ENCODE measurements around the gene ASB4.
"Not testable (repeated sequence)": the region's sequence is repeated elsewhere in the genome, so short reads cannot be mapped to it uniquely, and the experiment has no call there.

ASB4 gene, protein sequence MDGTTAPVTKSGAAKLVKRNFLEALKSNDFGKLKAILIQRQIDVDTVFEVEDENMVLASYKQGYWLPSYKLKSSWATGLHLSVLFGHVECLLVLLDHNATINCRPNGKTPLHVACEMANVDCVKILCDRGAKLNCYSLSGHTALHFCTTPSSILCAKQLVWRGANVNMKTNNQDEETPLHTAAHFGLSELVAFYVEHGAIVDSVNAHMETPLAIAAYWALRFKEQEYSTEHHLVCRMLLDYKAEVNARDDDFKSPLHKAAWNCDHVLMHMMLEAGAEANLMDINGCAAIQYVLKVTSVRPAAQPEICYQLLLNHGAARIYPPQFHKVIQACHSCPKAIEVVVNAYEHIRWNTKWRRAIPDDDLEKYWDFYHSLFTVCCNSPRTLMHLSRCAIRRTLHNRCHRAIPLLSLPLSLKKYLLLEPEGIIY

DNA sequence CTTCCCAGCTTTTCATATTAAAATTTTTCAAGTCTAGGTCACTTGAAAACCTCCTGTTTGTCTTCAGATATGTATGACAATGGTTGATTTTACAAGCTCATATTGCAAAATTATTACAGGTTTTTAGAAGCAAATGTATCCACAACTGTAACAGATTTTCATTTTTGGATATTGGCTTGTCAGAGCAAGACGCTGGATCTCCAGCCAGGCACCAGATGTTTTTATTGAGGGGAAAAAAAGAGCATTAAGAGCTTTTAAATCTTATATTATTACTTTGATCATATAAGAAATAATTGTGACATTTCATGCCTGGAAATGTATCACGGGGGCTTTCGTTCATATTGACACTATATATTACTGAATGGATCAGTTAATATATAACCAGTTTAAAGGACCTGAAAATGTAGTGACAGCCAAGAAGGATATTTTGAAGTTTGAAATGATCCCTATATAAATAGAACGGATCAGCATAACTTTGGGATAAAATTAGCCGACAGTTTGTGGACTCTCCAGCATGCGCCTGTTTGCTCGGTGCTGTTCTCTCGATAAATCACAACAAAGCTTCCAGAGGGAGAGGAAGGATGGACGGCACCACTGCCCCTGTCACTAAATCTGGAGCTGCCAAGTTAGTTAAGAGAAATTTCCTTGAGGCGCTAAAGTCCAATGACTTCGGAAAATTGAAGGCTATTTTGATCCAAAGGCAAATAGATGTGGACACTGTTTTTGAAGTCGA lies at the start of gene ASB4:
TSS of gene ASB4 (plus strand) at position 553 of the 733 bp plus-strand sequence. CDS start at position 582, 29 bp downstream.
- DNase-seq: no peak

- no peak for DNase-seq
These were observed 49.3 kb upstream of the ASB4 start for GRCh38 chr7:95436407-95436806.

DNA sequence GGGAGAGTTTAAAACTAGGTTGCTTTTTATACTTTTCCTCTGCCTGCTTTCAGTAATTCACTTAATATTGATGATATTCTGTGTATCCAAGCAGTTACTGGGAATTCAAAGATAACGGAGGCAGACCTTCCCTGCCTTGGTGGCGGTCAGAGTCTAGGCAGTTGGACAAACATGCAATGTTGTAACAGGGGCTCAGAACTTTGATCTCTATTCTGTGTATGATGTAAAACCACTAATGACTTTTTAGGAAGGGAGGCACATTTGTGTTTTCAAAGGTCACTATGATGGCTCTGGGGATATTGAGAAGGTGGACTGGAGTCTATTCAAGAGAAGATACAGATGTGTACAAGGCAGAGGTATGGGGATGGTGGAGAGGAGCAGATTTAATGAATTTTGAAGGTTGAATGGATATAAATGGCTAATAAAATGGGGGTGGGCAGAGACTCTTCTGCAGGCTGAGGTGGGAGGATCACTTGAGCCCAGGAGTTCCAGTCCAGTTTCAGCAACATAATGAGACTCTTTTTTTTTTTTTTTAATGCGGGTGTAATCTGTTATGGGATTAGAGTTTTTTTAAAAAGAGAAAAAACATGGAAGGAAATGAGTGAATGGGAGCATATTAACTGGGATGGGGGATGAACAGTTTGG lies 45.2 kb upstream of the ASB4 start:
- DNase-seq: no peak

DNA sequence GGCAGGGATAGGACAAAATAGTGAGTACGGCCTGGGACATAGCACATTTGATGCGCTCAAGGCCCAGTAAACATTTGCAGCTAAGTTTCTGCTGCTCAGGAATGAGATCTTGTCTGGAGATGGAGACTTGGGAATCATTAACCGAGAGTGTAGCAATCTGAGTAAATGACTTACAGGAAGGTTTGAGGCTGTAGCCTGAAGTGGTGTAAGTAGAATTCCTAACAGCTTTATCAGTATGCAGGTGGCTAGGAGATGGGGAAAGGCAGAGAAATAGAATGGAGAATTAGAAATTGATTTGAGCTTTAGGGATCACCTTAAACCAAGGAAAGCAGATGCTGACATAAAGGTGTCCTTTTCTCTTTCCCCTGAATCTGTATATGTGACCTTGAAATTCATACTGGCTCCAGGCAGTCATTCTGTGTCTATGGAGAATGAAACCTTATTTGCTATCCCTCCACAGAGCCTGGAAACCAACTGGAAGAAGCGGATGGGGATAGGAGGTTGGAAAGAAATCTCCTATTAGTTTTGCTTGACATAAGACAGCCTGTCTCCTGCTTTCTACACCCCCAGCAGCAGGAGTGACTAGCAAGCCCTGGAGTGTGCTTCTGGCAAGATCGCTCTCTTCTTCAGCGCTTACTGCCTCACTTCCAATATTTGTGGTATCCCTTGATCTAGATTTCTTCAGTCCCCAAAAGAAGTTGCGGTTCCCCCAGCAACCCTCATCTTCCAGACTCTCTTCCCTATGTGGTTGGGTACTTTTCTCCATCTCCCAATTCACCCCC lies 44.5 kb upstream of the ASB4 start:
- DNase-seq: no peak

DNA sequence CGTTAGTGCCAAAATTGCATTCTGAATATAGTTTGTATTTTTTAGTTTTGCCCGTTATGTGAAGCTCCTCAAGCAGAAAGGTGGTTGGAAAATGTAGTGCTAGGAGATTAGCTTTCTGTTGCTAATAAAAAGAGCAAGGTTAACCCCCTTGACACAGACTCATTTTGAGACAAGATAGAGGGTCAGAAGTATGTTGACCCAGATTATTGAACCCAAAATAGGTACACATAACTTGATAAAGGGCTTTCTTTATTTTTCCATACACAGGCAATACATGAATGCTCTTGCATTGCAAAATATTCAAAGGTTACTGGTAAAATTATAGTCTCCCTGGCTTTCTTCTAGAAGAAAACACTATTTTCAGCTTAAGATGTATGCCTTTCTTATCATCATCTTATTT lies 40.9 kb upstream of the ASB4 start:
- DNase-seq: no peak

GRCh38 chr7:95446618-95447017 lies 39.1 kb upstream of the ASB4 start:
- no peak for DNase-seq

GRCh38 chr7:95454438-95455045 lies 31.2 kb upstream of the ASB4 start:
- no peak for DNase-seq

DNA sequence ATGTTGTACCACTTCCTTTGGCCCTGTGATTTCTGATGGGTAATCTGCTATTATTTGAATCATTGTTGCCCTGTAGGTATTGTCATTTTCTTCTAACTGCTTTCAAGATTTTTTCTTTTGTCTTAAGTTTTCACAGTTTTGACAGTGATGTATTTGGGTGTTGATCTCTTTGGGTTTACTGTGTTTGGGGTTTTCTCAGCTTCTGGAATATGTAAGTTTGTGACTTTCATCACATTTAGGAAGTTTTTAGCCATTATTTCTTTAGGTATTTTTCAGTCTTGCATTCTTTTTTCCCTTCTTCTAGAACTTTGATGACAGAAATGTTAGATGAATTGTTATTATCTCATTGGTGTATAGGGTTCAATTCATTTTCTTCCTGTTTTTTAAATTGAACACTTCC lies 27.8 kb upstream of the ASB4 start:
- DNase-seq: no peak

GRCh38 chr7:95460653-95461052 lies 25.1 kb upstream of the ASB4 start:
- DNase-seq: not testable (repeated sequence)

DNA sequence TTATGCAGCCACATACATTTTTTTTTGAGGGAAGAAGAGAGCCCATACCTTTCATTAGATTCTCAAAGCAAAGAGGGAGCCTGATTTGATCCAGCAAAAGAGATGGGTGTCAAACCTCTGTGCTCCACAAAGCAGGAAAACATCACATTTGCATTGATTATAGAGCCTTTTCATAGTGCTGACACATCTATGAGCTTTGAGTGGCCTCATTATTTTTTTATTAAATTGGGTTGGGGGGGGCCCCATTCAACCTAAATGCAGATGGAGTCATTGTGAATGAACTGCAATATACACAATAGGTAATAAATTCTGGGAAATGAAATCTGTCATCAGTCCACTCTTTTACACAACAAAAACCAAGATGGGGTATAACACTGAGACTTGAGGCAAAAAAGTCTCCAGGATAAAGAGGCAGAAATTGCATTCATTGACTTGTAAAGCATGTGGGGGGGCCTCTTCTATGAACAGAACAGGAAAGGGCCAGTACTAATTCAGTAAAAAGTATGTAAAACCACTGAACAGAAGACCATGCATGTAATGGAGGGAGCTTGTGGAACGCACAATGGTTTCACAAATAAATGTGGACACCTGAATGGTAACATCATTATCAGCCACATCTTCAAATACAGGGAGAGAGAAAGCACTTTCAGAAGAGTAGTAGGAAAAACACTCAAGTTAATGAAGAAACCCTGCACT lies 17.7 kb upstream of the ASB4 start:
- DNase-seq: no peak

DNA sequence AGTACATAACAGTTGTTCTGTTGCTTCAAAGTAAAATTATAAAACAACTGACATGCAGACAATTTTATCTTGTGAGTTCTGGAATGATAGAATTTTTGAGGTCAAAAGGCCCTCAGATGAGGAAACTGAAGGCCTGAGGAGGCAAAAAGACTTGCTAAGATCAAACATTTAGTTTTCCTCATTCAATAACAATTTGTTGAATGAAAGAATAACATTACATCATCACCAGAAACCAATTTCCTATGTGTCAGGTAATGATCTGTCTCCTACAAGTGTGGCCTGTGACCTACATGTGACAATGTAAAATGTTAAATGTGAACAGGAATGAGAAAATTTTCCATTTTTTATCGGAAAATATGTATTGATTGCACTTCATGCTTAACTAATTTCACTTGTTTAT lies 16.6 kb upstream of the ASB4 start:
- no peak for DNase-seq

DNA sequence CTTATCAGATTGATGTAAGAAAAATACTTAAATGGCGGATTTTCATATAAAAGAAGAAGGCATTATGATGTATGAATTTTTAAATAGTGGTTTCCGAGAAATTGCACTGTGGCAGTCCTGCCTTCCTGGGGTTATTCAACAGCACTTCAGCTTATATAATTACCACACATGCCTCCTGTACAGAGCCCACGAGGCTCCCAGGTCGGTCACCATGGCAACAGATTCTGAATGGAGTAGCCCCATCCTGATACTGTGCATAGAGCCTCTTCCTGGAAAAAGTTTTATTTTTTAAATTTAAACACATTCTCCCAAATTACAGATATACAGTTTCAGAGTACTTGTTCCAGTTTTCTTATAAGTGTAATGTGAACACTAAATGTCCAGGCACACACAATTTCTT lies 15.9 kb upstream of the ASB4 start:
- DNase-seq: no peak

GRCh38 chr7:95470452-95470851 lies 15.3 kb upstream of the ASB4 start:
- no peak for DNase-seq

DNA sequence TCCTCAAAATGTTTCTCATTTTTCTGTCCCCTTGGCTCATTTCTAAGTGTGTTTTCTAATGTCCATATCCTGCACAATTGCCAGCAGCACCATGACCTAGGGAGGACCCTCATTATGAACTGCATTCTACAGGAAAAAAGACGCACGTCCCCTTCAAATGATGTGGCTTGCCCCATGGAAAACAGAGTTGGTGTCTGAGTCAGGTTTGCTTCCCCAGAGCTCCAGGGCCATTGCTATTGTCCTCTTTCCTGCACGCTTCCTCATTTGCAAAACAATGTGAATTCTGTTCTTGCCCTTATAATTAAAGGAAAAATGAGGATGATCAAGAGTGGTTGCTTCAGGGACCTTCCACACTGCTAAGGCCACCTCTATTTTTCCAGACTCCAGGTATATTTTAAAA lies 14.7 kb upstream of the ASB4 start:
- DNase-seq: no peak

DNA sequence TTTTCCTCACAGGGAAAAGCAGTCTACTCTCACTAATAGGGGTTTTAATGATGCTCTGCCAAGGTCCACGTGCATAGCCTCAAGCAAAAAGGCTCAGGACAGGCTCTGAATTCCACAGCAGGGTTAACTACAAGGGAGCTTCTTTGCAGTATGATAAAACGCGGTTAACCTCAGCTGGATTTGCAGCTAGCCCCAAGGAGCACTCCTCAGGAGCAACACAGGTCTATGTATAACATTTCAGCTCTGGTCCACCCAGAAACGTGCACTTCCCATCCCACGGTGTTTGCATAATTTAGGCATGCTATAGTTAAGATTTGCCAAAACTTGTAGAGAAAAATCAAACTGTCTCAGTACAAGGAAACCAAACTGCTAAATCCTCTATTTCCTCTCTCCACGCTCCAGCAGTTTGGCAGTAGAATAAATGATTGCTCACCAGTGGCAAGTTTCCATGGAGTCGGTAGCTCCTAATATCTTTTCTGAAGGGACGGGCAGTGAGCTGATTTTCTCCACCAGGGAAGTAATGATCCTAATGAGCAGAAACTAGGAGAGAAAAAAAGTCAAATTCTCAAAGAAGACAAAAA lies 13.1 kb upstream of the ASB4 start:
- DNase-seq: no peak

- no peak for DNase-seq
These were observed 12.3 kb upstream of the ASB4 start for GRCh38 chr7:95473276-95473985.

DNA sequence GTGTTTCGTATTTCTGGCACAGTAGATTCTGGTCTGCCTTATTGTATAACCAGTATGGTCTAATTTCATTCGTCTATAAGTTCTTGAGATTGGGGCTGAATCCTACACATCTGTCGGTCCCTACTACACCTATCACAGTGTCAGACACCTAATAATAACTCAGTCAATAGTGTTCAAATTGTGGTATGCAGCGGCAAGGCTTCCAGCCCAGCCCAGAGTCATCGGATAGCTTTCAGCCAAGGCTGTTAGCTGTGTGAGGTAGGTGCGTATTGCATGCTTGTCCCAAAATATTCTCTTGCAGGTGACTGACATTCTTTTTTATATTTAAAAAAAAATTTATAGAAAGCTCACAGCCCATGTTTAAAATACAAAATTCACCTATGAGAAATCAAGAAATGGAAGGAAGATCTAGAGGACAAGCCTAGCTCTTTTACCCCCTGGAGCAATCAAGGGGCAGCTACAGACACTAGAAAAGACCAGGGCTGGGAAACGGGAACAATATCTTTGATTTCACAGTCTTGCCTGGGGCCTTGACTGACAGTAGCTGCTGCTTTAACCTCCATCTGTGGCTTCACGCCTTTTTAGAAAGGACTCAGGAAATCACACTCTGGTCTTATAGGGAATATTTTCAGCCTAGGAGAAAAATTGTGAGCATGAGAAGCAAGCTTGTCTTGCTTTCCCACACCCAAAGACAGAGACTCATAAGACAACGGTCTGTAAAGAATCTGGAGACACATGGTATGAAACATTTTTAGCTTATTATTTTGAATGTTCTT lies 9.5 kb upstream of the ASB4 start:
- no peak for DNase-seq

GRCh38 chr7:95476904-95477594 lies 8.7 kb upstream of the ASB4 start:
- DNase-seq: peak; percentile 59

GRCh38 chr7:95478272-95479037 lies 7.3 kb upstream of the ASB4 start:
- no peak for DNase-seq

Data from CD4-positive, alpha-beta T cell treated with Interleukin-12 subunit alpha and Interleukin-12 subunit beta, for 1 hour (primary cell).